Endothelial cell of umbilical vein (primary cell): ENCODE results near the gene THTPA.

ENCODE experiments used
- EZH2 ChIP-seq: IDR thresholded peaks from 2 replicates; pipeline ENCODE4 v1.6.1; 2012; ENCODE audit warnings: borderline replicate concordance, low read depth, mild to moderate bottlenecking, moderate library complexity, low read length, inconsistent platforms; ENCODE audit not compliant: severe bottlenecking
- GATA2 ChIP-seq: IDR thresholded peaks from 2 replicates; pipeline ENCODE4 v1.7.0; 2011; ENCODE audit warnings: low read depth, mild to moderate bottlenecking, moderate library complexity, mixed read lengths, low read length; ENCODE audit not compliant: insufficient read length, insufficient read depth
- JUN ChIP-seq: IDR thresholded peaks from 2 replicates; pipeline ENCODE4 v1.6.1; 2011; ENCODE audit warnings: borderline replicate concordance, low read depth; ENCODE audit not compliant: insufficient read length, insufficient read depth
- MYC ChIP-seq: IDR thresholded peaks from one replicate; pipeline ENCODE4 v1.6.1; 2011; ENCODE audit warnings: mild to moderate bottlenecking, low read depth, low read length
- POLR2A ChIP-seq: IDR thresholded peaks from 2 replicates; pipeline ENCODE4 v1.6.1; 2012; ENCODE audit warnings: low read depth, mild to moderate bottlenecking, control low read depth, low read length
- POLR2AphosphoS5 ChIP-seq: IDR thresholded peaks from 2 replicates; pipeline ENCODE4 v1.6.1; 2012; ENCODE audit warnings: low read depth, mild to moderate bottlenecking, control low read depth, low read length, moderate library complexity; ENCODE audit not compliant: insufficient read depth
- TF ChIP-seq, protein P1 (sequence below), 2 donors: IDR thresholded peaks; 1 replicate in 1 of 2; 2 replicates in 1 of 2; pipeline ENCODE4 v1.5.1; 2011; ENCODE audit warnings: low read length in 2 of 2, mild to moderate bottlenecking in 2 of 2, moderate library complexity in 2 of 2, control low read depth in 1 of 2, inconsistent platforms in 1 of 2, low read depth in 1 of 2; ENCODE audit not compliant: insufficient read depth in 1 of 2; ENCODE audit errors: extremely low read depth in 1 of 2

DNA sequence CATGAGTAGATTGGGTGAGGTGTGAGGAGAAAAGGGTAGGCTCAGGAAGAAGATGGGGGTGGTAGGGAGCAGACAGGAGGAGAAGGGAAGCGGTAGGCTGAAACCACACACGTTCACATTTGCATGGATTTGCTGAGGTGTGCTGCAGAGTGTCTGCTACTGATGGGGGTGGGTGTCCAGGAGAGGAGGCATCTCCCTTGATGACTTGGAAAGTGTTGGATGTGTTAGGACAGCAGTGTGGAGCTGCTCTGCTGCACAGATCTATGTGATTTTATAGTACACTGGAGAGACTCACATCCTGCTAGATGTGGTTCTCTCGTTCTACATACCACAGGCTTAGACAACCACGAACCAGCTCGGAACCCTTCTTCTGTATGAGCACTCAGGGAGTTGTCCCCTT, 13.8 kb upstream of the THTPA start:
- TF ChIP-seq, protein P1, sequence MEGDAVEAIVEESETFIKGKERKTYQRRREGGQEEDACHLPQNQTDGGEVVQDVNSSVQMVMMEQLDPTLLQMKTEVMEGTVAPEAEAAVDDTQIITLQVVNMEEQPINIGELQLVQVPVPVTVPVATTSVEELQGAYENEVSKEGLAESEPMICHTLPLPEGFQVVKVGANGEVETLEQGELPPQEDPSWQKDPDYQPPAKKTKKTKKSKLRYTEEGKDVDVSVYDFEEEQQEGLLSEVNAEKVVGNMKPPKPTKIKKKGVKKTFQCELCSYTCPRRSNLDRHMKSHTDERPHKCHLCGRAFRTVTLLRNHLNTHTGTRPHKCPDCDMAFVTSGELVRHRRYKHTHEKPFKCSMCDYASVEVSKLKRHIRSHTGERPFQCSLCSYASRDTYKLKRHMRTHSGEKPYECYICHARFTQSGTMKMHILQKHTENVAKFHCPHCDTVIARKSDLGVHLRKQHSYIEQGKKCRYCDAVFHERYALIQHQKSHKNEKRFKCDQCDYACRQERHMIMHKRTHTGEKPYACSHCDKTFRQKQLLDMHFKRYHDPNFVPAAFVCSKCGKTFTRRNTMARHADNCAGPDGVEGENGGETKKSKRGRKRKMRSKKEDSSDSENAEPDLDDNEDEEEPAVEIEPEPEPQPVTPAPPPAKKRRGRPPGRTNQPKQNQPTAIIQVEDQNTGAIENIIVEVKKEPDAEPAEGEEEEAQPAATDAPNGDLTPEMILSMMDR (IDR thresholded peaks at IDR 0.05; ENCODE audit: extremely low read depth in 1 of 2, insufficient read depth in 1 of 2, low read depth in 1 of 2, low read length in 2 of 2): no peak
- TF ChIP-seq EZH2 (no peak), MYC (no peak), JUN (no peak), POLR2AphosphoS5 (no peak), GATA2 (no peak), POLR2A (no peak)
